Tibial nerve (tissue), 4 donors: ENCODE results near the gene MGAT3. TPM values are rescaled to one million over a fixed set of nuclear protein-coding genes. Genes with fewer than 3 reads are reported as not detected.

Source experiments
- DNase-seq, 2 donors: peaks; one replicate each; pipeline ENCODE4 v3.0.0-alpha.2; 2019; ENCODE audit warnings: low spot score in 2 of 2
- H3K27ac ChIP-seq, 4 donors: fragments of 200-600 bp; sonication (generic) in 3 of 4; one replicate each; pipeline ENCODE4 v1.5.1; 2017 to 2019; ENCODE audit warnings: mild to moderate bottlenecking in 1 of 4
- H3K27me3 ChIP-seq, 2 donors: fragments of 200-600 bp; sonication (generic) in 1 of 2; one replicate each; pipeline versions ENCODE4 v1.5.1 to v1.6.0; 2017 to 2019
- H3K36me3 ChIP-seq, 3 donors: fragments of 200-600 bp; sonication (generic); one replicate each; pipeline ENCODE4 v1.5.1; 2018 to 2019
- H3K4me1 ChIP-seq, 4 donors: fragments of 200-600 bp; sonication (generic) in 3 of 4; one replicate each; pipeline ENCODE4 v1.5.1; 2017 to 2019
- H3K4me3 ChIP-seq, 4 donors: fragments of 200-600 bp; sonication (generic) in 3 of 4; one replicate each; pipeline ENCODE4 v1.5.1; 2017 to 2019; ENCODE audit warnings: mild to moderate bottlenecking in 1 of 4, moderate library complexity in 1 of 4
- H3K9me3 ChIP-seq, 4 donors: fragments of 200-600 bp; sonication (generic) in 3 of 4; one replicate each; pipeline ENCODE4 v1.5.1; 2017 to 2019
- CTCF ChIP-seq, 5 experiments: fragments of 200-600 bp in 3 of 5; fragments of 450-650 bp in 2 of 5; sonication (generic) in 3 of 5; IDR thresholded peaks; one replicate each; pipeline ENCODE4 v1.5.1; 2016 to 2019; ENCODE audit warnings: antibody characterized with exemption in 5 of 5, mild to moderate bottlenecking in 3 of 5, moderate library complexity in 2 of 5
- EP300 ChIP-seq, 2 donors: sonication (generic); formaldehyde crosslinking; IDR thresholded peaks; one replicate each; pipeline ENCODE4 v1.6.1; 2017; ENCODE audit warnings: antibody characterized with exemption in 2 of 2, mild to moderate bottlenecking in 1 of 2
- POLR2A ChIP-seq, 2 donors: fragments of 450-650 bp; IDR thresholded peaks; one replicate each; pipeline ENCODE4 v1.6.1; 2017; ENCODE audit warnings: antibody characterized with exemption in 2 of 2, mild to moderate bottlenecking in 2 of 2, moderate library complexity in 2 of 2
- WGBS, 2 donors: methylation state at CpG; one replicate each; pipeline ENCODE4 v1.1.5; 2018; 5-methylcytosine and 5-hydroxymethylcytosine counted together
- total RNA-seq, 4 donors: library from RNA; depleted of rRNA; stranded (reverse); fragments of >200 nt; gene quantifications; one replicate each; pipeline ENCODE4 v1.1.0, GENCODE V29; 2016

MGAT3 gene
- total RNA-seq, 4 donors from 2014 or later, result 26.2 to 32.7 (median 32.2) TPM

- 87 to 90% methylated on average over 9 of the region's 9 CpGs for WGBS, 2 donors
- Histone ChIP-seq H3K4me1 (peaks cover 0 to 80% (median 30%) of the 10 kb centered on the region in 4 donors), H3K27ac (peak overlapping the region in 1 of 4 donors; percentile 95), H3K4me3 (no peak overlapping the region), H3K36me3 (peaks cover 0 to 10% (median 6%) of the 10 kb centered on the region in 3 donors), H3K27me3 (no peaks in the 10 kb centered on the region), H3K9me3 (no peaks in the 10 kb centered on the region)
- no peak for DNase-seq
- TF ChIP-seq EP300 (IDR thresholded peaks at IDR 0.05), result no peak
- TF ChIP-seq POLR2A (IDR thresholded peaks at IDR 0.05), result no peak
- TF ChIP-seq CTCF (IDR thresholded peaks at IDR 0.05), result no peak
These were observed 20.7 kb downstream of the MGAT3 start for GRCh38 chr22:39477542-39477941.

GRCh38 chr22:39478441-39478850, 21.6 kb downstream of the MGAT3 start:
- H3K36me3 ChIP-seq, result peaks cover 0 to 17% (median 6%) of the 10 kb centered on the region in 3 donors
- peaks cover 0 to 71% (median 22%) of the 10 kb centered on the region in 4 donors for H3K4me1 ChIP-seq
- H3K27me3 ChIP-seq, result no peaks in the 10 kb centered on the region
- no peak overlapping the region for H3K4me3 ChIP-seq
- 41 to 60% methylated on average over 1 to 9 of the region's 9 CpGs for WGBS, 2 donors
- no peak overlapping the region for H3K27ac ChIP-seq
- no peak for TF ChIP-seq CTCF (IDR thresholded peaks at IDR 0.05)
- no peak for TF ChIP-seq EP300 (IDR thresholded peaks at IDR 0.05)
- no peak for TF ChIP-seq POLR2A (IDR thresholded peaks at IDR 0.05)
- no peaks in the 10 kb centered on the region for H3K9me3 ChIP-seq
- DNase-seq, result no peak

- Histone ChIP-seq H3K9me3 (no peaks in the 10 kb centered on the region), H3K27ac (peak overlapping the region in 1 of 4 donors; percentile 43), H3K36me3 (peaks cover 0 to 22% (median 6%) of the 10 kb centered on the region in 3 donors), H3K27me3 (no peaks in the 10 kb centered on the region), H3K4me3 (no peak overlapping the region), H3K4me1 (peaks cover 0 to 63% (median 17%) of the 10 kb centered on the region in 4 donors)
- no peak for TF ChIP-seq CTCF (IDR thresholded peaks at IDR 0.05)
- no peak for TF ChIP-seq POLR2A (IDR thresholded peaks at IDR 0.05)
- TF ChIP-seq EP300 (IDR thresholded peaks at IDR 0.05), result no peak
- WGBS, 2 donors, result 74 to 83% methylated on average over 3 of the region's 3 CpGs
- no peak for DNase-seq
These were observed 22.4 kb downstream of the MGAT3 start for GRCh38 chr22:39479254-39479653.

GRCh38 chr22:39480557-39480956, 23.7 kb downstream of the MGAT3 start:
- TF ChIP-seq CTCF (IDR thresholded peaks at IDR 0.05) (no peak), EP300 (IDR thresholded peaks at IDR 0.05) (no peak)
- Histone ChIP-seq H3K9me3 (no peaks in the 10 kb centered on the region), H3K4me1 (peaks cover 0 to 50% (median 8%) of the 10 kb centered on the region in 4 donors), H3K27ac (peak overlapping the region in 1 of 4 donors; percentile 43), H3K4me3 (no peak overlapping the region), H3K36me3 (peaks cover 0 to 22% (median 6%) of the 10 kb centered on the region in 3 donors), H3K27me3 (no peaks in the 10 kb centered on the region)
- 71 to 100% methylated on average over 1 of the region's 1 CpG for WGBS, 2 donors
- DNase-seq, result no peak

- Histone ChIP-seq H3K27ac (peak overlapping the region in 1 of 4 donors; percentile 43), H3K9me3 (no peaks in the 10 kb centered on the region), H3K4me1 (peaks cover 0 to 45% (median 5%) of the 10 kb centered on the region in 4 donors), H3K27me3 (no peaks in the 10 kb centered on the region), H3K36me3 (peaks cover 0 to 22% (median 6%) of the 10 kb centered on the region in 3 donors), H3K4me3 (no peak overlapping the region)
- TF ChIP-seq CTCF (IDR thresholded peaks at IDR 0.05), result no peak
- no peak for TF ChIP-seq POLR2A (IDR thresholded peaks at IDR 0.05)
- peak in 1 of 2 donors; percentile 29 for TF ChIP-seq EP300 (IDR thresholded peaks at IDR 0.05)
- WGBS, 2 donors, result 76 to 80% methylated on average over 16 of the region's 16 CpGs
- no peak for DNase-seq
These were observed 24.2 kb downstream of the MGAT3 start for GRCh38 chr22:39481054-39481453.
